ENCODE data around the gene ABI1. TPM values are rescaled to one million over a fixed set of nuclear protein-coding genes. Genes with fewer than 3 reads are reported as not detected.

The ABI1 gene
- total RNA-seq, 1 experiment from 2014 or later = 43.4 TPM

DNA sequence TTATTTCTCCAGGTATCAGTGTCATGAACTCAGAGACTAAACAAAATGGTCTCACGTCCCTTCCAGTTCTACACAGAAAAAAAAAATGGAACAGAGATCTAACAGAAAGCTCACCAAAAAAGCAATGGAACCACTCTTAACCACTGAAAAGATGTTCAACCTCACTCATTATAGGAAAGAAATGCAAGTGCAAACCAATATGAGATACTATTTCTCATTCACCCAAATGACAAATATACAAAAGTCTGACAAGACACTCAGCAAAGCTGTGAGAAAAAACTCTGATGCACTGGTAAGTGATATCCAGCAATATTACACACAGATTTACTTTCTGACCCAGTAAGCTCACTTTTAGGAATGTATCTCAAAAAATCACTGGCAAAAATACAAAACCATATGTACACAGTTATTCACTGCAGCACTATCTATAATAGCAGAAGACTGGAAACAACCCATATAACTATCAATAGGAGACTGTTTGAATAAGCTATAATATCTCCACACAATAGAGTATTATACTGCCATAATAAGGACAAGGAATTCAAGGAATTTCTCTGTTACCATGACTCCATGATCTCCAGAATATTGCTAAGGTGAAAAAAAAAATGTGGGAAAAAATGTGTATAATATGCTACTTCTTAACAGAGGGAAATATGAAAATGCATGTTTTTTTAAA lies 36.6 kb downstream of the ABI1 start:
- H3K4me3 ChIP-seq = no peak overlapping the region
- DNase-seq = no peak
- H3K36me3 ChIP-seq = peaks cover 4% of the 10 kb centered on the region; the same call in 1 of the 2 replicates
- H3K27me3 ChIP-seq = no peaks in the 10 kb centered on the region
- H3K9me3 ChIP-seq = no peaks in the 10 kb centered on the region

DNA sequence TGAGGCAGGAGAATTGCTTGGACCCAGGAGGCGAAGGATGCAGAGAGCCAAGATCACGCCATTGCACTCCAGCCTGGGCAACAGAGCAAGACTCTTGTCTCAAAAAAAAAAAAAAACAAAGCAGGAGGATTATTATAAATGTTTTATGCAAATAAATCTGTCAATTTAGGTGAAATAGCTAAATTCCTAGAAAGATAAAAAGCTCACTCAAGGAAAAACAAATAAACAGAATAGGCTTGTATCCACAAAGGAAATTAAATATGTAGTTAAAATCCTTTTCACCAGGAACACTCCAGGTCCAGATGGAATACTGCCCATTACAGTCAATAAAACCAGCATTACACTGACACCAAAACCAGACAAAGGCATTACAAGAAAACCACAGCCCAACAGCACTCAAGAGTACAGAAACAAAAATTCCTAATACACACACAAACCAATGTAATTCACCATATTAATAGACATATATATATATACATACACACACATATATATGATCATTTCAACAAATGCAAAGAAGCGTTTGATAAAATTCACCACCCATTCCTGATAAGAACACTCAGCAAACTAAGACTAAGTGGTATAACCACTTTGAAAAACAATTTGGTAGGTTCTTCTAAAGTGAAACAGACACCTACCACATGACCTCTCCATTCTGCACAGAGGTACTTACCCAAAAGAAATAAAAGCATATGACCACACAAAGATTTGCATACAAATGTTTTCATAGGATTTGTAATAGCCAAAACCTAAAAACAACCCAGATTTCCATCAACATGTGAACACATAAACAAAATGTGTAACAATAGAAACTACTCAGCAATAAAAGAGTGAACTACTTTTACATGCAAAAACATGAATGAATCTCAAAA lies 38.8 kb downstream of the ABI1 start:
- Histone ChIP-seq H3K4me3 (no peak overlapping the region), H3K36me3 (peaks cover 4% of the 10 kb centered on the region; the same call in 1 of the 2 replicates)
- DNase-seq = no peak

DNA sequence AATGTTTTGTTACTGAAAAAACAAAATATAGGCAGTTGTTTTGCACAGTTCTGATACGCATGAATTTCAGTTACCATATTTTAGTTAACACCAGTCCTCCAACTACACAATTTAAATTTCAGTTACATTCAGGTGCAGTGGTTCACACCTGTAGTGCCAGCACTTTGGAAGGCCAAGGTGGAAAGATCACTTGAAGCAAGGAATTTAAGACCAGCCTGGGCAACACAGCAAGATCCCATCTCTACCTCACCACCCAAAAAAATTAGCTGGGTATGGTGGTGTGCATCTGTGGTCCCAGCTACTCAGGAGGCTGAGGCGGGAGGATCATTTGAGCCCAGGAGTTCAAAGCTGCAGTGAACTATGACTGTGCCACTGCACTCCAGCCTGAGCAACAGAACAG lies 45.3 kb downstream of the ABI1 start:
- no peak overlapping the region for H3K4me3 ChIP-seq
- DNase-seq = no peak

More for the DNA sequence above, 38.8 kb downstream of the ABI1 start:
- Histone ChIP-seq H3K9me3 (no peaks in the 10 kb centered on the region), H3K27me3 (no peaks in the 10 kb centered on the region)

DNA sequence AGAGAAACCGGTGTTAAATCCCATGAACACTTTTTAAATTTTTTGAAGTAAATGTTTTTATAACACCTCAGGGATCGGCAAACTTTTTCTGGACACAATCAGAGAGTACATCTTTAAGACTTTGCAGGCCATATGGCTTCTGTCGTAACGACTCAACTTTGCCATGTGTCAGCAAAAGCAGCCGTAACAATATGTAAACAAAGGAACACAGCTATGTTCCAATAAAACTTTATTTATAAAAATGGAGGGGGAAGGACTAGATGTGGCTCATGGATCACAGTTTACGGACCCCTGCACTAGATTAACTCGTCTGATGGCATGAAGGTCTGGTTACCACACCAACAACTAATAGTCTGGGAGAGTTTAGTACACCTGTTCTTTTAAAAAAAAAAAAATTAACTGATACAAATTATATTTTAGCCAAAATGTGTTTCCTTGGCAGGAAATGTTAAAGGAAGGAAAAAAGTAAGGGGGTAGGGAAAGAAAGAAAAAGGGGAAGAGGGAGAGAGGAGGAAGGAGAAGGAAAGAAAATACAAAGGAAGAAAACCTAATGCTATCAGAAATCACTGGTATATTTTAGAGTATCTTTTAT lies 50.2 kb downstream of the ABI1 start:
- no peaks in the 10 kb centered on the region for H3K36me3 ChIP-seq
- DNase-seq = no peak
- no peaks in the 10 kb centered on the region for H3K9me3 ChIP-seq
- no peak overlapping the region for H3K4me3 ChIP-seq
- H3K27me3 ChIP-seq = no peaks in the 10 kb centered on the region

More for the DNA sequence above, 45.3 kb downstream of the ABI1 start:
- no peaks in the 10 kb centered on the region for H3K9me3 ChIP-seq
- H3K36me3 ChIP-seq = no peaks in the 10 kb centered on the region
- H3K27me3 ChIP-seq = no peaks in the 10 kb centered on the region

DNA sequence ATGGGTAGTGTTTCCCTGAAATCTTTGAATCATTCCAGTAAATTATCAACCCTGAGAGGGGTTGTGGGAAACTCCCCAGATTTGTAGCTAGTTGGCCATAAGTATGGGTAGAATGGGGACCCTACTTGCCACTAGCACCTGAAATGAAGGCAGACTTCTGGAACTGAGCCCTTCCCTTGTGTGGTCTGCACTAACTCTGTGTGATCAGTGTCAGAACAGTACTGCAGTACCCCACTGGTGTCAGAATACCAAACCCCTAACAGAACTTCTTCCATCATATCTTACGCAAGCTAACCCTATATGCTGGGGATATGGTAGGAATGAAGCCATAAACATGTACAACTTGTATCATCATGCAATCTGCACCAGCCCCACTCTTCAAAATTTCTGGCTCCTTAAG lies 50.8 kb downstream of the ABI1 start:
- Histone ChIP-seq H3K9me3 (no peaks in the 10 kb centered on the region), H3K27me3 (no peaks in the 10 kb centered on the region), H3K36me3 (no peaks in the 10 kb centered on the region), H3K4me3 (no peak overlapping the region)
- DNase-seq = no peak

DNA sequence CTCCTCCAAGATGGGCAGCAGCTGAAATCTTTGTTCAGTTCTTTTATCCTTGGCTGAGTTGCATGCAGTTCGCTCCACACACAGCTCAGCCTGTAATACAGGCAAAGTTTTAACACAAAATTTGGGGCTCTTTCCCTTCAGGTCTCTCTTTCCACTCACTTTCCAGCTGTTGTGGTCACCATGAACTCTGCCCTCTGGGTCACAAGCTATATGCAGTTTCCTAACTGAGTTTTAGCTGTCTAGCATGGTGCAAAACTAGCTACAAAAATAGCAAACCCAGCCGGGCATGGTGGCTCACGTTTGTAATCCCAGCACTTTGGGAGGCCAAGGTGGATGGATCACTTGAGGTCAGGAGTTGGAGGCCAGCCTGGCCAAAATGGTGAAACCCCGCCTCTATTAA lies 53.2 kb downstream of the ABI1 start:
- H3K4me3 ChIP-seq = no peak overlapping the region
- no peaks in the 10 kb centered on the region for H3K27me3 ChIP-seq
- no peak for DNase-seq
- H3K9me3 ChIP-seq = no peaks in the 10 kb centered on the region
- H3K36me3 ChIP-seq = no peaks in the 10 kb centered on the region

DNA sequence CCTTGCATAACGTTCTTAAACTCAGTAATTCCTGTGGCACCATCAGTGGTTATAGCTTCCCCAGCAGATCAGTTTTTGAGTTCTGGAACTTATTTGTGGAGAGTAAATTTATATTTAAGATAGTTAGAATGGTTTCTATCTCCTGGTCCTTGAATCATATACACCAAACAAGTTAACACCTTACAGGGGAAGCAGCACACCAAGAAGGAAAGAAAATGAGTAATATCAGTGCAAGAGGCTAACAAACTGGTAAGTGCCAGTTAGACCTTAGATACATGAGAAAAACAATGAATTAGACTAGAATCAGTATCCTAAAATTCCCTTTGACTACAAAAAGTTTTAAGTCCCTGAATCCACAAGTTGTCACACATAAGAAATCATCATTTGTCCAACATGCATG lies 54.2 kb downstream of the ABI1 start:
- DNase-seq = no peak
- no peaks in the 10 kb centered on the region for H3K27me3 ChIP-seq
- no peak overlapping the region for H3K4me3 ChIP-seq

DNA sequence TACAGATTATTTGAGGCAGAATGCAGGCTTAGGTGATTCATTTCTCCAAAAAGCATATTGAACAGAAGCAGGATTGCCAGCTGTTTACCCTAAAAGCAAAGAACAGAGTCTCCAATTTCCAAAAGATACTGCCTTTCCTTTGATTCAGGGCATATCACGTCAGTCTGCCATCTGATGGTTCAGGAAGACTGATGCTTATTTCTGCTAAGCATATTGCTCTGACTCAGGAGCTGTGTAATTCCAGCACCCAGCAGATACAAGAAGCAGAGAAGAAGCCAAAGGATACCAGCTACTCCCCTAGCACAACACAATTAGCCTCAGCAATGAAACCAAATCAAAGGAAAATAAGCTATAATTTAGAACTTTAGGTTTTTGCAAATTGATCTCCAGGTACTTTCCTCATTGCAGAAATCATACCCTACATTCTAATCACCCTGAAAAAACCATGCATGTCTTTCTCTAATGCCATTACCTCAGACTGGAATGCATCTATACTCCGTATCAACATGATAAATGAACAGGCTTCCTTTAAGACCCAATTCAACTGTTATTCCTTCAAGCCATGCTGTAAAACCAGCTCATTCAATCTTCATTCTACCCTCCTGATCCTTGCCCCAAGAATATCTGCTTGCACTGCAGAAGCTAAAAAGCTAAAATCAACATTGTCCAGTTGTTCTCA lies 55.1 kb downstream of the ABI1 start:
- Histone ChIP-seq H3K9me3 (no peaks in the 10 kb centered on the region), H3K27me3 (no peaks in the 10 kb centered on the region), H3K36me3 (no peaks in the 10 kb centered on the region), H3K4me3 (no peak overlapping the region)
- DNase-seq = no peak

More for the DNA sequence above, 54.2 kb downstream of the ABI1 start:
- Histone ChIP-seq H3K9me3 (no peaks in the 10 kb centered on the region), H3K36me3 (no peaks in the 10 kb centered on the region)

DNA sequence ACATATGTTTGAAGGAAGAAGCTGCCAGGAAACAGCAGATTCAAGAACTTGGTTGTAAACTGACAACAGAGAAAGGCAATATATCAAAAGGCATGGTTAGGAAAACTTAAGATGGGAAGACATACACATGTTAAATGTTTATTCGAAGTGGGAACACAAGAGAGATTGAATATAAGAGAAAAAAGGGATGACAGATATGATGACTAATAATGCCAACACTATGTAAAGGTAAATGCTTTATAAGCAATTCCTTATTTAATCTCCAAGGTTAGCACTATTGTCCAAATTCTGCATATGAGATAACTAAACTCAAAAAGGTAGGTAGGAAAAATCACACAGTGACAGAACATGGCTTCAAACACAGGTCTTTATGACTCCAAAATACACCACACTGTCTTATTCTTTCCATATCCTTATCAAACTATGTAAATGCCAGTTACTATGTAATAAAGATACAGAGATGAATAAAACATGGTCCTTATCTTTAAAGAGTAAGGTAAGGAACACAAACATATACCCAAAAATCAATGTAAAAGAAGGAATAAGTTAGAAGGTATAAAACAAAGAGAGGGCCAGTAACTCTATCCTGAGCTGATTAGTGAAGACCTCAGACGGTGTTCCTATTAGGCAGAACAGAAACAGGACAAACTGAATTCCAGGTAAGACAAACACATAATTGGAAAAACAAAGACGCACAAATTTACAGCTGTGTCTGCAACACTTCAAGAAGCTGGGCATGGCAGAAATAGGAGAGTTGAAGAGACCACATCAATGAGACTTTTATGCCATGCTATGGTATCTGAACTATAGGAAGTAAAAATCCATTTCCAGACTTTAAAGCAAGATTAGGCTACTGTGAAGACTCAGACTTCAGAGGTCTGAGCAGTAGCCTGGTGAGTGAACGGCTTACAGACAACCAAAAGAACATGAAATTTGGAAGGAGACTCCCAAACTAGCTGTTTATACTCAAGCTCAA lies 56.1 kb downstream of the ABI1 start:
- H3K36me3 ChIP-seq = no peaks in the 10 kb centered on the region
- H3K27me3 ChIP-seq = no peaks in the 10 kb centered on the region
- H3K4me3 ChIP-seq = no peak overlapping the region
- H3K9me3 ChIP-seq = no peaks in the 10 kb centered on the region
- DNase-seq = no peak

DNA sequence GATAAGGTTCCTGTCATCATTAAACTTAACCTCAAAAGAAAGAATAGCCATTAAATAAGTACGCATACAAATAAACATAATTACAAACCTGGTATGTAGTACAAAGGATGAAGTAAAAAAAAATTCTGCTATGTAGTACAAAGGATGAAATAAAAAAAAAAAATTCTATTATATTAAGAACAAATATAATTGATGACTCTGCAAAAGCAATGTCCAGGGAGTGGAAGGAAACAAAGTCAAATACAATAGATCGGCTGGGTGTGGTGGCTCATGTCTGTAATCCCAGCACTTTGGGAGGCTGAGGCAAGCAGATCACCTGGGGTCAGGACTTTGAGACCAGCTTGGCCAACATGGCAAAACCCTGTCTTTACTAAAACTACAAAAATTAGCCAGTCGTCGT lies 56.9 kb downstream of the ABI1 start:
- Histone ChIP-seq H3K4me3 (no peak overlapping the region), H3K27me3 (no peaks in the 10 kb centered on the region), H3K36me3 (no peaks in the 10 kb centered on the region), H3K9me3 (no peaks in the 10 kb centered on the region)
- DNase-seq = no peak

DNA sequence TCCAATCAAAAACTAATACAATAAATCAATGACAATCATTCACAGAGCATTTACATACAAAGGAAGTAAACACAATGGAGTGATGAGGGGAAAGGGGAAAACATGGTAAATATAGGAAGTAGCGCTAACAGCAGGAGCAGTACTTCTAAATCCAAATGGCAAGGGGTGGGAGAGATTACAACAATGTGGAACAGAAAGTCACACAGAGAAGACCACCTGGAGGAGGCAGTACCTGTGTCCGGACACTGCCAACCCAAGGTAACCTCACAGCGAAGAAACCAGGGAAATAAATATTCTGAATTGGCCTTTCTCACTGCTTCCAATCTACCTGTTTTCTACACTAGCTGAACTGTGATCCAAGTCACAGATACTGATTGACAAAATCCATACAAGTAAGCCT lies 58.2 kb downstream of the ABI1 start:
- H3K9me3 ChIP-seq = no peaks in the 10 kb centered on the region
- no peak for DNase-seq
- H3K36me3 ChIP-seq = no peaks in the 10 kb centered on the region
- no peak overlapping the region for H3K4me3 ChIP-seq
- no peaks in the 10 kb centered on the region for H3K27me3 ChIP-seq

DNA sequence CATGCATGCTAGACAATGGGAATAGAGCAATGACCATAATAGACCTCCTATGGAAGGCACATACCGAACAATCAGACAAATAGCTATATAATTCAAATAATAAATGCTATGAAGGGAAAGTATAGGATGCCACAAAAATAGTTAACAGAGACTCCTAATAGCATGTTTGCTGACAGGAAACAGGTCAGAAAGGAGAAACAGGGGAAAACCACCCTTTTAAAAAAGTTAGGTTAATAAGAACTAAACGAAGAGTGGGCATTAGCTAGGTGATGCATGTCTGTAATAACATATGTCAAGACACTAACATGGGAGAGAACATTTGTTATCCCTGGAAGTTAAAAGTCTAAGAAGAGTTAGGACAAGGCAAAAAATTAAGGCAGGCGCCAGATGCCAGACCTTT lies 58.9 kb downstream of the ABI1 start:
- Histone ChIP-seq H3K27me3 (no peaks in the 10 kb centered on the region), H3K4me3 (no peak overlapping the region)

DNA sequence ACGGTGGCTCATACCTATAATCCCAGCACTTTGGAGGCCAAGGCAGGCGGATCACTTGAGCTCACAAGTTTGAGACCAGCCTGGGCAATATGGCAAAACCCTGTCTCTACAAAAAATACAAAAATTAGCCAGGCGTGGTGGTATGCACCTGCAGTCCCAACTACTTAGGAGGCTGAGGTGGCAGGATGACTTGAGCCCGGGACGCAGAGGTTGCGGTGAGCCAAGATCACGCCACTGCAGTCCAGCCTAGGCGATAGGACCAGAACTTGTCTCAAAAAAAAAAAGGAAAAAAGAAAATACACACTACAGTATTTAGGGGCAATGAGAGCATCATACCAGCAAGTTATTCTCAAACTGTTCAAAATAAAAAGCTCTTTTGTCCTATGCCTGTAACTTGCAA lies 59.5 kb downstream of the ABI1 start:
- H3K9me3 ChIP-seq = no peaks in the 10 kb centered on the region; the same call in 1 of the 2 replicates
- no peak for DNase-seq
- H3K4me3 ChIP-seq = no peak overlapping the region
- no peaks in the 10 kb centered on the region for H3K36me3 ChIP-seq
- H3K27me3 ChIP-seq = no peaks in the 10 kb centered on the region

More for the DNA sequence above, 58.9 kb downstream of the ABI1 start:
- Histone ChIP-seq H3K9me3 (no peaks in the 10 kb centered on the region), H3K36me3 (no peaks in the 10 kb centered on the region)
- no peak for DNase-seq

DNA sequence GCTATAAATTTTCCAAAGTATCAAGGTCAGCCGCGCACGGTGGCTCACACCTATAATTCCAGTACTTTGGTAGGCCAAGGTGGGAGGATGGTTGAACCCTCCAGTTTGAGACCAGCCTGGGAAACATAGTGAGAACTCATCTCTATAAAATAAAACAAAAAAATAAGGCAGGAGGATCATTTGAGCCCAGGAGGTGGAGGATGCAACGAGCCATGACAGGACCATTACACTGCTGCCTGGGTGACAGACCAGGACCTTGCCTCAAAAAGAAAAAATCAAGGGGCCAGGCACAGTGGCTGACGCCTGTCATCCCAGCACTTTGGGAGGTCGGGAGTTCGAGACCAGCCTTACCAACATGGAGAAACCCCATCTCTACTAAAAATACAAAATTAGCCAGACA lies 60.3 kb downstream of the ABI1 start:
- no peaks in the 10 kb centered on the region for H3K36me3 ChIP-seq
- H3K27me3 ChIP-seq = no peaks in the 10 kb centered on the region
- H3K4me3 ChIP-seq = no peak overlapping the region
- DNase-seq = no peak
- H3K9me3 ChIP-seq = peaks cover 7% of the 10 kb centered on the region; the same call in 1 of the 2 replicates

DNA sequence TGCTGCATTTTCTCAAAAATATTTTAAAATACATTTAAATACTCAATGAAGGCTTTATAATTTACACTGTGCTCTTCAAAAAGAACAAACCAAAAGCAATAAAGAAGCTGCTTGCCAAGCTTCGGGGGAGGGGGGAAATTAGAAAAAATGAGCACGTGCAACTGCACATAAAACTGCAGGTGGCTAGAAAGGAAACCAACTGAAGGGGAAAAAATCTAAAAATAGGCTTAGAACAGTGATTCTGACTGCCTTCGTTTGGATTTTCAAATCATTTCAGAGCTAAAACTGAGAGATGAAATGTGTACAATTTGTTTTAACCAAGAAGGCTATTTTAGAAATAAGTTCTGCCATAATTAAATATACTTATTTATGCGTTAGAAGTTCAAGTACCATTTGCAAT lies 61.4 kb downstream of the ABI1 start:
- no peaks in the 10 kb centered on the region for H3K27me3 ChIP-seq
- no peaks in the 10 kb centered on the region for H3K36me3 ChIP-seq
- no peak for DNase-seq
- H3K9me3 ChIP-seq = peaks cover 8% of the 10 kb centered on the region; the same call in 1 of the 2 replicates
- no peak overlapping the region for H3K4me3 ChIP-seq

DNA sequence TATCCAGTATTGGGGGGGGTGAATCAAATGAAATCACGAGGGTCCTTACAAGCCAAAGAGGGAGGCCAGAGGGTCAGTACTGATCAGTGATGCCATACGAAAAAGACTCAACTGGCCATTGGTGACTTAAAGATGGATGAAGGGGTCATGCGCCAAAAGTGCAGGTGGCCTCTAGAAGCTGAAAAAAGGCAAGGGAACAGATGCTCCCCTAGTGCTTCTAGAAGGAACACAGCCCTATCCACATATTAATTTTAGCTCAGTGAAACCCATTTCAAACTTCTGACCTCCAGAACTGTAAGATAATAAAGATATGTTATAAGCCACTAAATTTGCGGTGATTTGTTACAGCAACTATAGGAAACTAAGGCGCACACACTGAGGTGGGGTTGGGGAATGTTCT lies 62.5 kb downstream of the ABI1 start:
- Histone ChIP-seq H3K9me3 (peaks cover 8% of the 10 kb centered on the region; the same call in 1 of the 2 replicates), H3K27me3 (no peaks in the 10 kb centered on the region), H3K4me3 (no peak overlapping the region), H3K36me3 (no peaks in the 10 kb centered on the region)
- no peak for DNase-seq

All from MG63 (cell line).